GM12865 (cell line): ENCODE data around the gene MYH10.

ENCODE experiments used
- DNase-seq: peaks from one replicate; pipeline ENCODE4 v3.0.0; 2010; ENCODE audit warnings: low read depth
- H3K4me3 ChIP-seq: 2 replicates; pipeline ENCODE4 v1.5.1; 2011; ENCODE audit warnings: mild to moderate bottlenecking, low read depth, low read length, control low read depth
- TF ChIP-seq, protein P1 (sequence below): IDR thresholded peaks from 2 replicates; pipeline ENCODE4 v1.5.1; 2011; ENCODE audit warnings: low read length, control low read depth, low read depth, inconsistent platforms; ENCODE audit not compliant: insufficient read depth; ENCODE audit errors: missing control alignments

MYH10 gene

DNA sequence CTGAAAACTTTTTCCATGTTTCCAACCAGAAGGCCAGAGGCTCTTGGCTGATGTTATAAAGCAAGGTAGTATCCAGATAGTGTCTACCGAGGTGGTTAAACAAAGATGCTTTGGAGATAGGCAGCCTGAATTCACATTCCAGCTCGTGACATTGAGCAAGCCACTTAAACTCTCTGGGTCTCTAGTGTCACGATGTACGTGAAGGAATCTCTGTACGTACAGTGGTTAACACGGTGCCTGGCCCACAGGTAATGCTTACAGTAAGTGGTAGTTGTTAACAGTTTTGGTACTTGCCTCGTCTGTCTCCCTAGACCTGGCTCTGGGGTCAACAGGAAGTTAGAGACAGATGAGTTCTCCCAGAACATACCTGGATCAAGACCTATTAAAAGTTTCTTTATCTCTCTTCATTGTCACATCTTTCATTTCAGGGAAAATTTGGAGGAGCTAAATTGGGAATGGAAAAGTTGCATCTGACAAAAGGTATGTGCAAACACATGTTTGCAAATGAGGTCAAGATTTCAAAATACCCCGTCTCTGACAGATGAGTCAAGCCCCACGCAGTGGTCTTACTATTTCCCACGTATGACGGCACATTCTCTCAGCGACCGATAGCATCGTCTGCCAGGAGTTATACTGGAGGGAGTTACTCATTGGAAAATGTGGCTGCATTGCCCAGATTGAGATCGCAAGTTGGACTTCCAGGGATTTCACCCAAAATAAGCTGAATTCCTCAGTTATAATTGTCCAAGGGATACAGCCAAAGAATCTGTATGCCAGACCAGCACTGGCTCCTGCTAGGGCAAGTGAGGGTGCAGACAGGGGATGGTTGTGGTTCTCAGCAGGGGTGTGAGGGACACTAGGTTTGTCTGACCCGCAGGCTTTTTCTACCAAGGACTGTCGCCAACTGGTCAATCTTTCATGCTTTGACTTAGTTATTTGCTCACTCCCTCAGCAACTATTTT is 18.9 kb upstream of the MYH10 start:
- no peak overlapping the region for H3K4me3 ChIP-seq
- no peak for DNase-seq
- TF ChIP-seq, protein P1, sequence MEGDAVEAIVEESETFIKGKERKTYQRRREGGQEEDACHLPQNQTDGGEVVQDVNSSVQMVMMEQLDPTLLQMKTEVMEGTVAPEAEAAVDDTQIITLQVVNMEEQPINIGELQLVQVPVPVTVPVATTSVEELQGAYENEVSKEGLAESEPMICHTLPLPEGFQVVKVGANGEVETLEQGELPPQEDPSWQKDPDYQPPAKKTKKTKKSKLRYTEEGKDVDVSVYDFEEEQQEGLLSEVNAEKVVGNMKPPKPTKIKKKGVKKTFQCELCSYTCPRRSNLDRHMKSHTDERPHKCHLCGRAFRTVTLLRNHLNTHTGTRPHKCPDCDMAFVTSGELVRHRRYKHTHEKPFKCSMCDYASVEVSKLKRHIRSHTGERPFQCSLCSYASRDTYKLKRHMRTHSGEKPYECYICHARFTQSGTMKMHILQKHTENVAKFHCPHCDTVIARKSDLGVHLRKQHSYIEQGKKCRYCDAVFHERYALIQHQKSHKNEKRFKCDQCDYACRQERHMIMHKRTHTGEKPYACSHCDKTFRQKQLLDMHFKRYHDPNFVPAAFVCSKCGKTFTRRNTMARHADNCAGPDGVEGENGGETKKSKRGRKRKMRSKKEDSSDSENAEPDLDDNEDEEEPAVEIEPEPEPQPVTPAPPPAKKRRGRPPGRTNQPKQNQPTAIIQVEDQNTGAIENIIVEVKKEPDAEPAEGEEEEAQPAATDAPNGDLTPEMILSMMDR = no peak

DNA sequence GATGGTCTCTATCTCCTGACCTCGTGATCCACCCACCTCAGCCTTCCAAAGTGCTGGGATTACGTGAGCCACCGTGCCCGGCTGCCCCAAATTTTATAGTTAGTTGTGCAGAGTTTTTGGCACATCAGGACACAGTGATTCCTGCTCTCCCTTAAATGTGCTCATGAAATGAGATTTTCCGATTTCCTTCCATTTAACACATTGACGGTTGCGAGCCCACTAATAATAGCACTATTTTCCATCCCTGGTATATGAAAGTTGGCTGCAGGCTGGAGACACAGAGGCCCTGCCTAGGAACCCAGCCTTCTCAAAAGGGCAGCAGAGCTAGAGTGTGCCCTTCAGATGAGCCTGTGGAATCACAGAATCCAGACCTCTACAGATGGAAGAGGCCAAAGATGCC is 17.4 kb upstream of the MYH10 start:
- H3K4me3 ChIP-seq = no peak overlapping the region
- TF ChIP-seq, protein P1 = no peak
- DNase-seq = no peak

DNA sequence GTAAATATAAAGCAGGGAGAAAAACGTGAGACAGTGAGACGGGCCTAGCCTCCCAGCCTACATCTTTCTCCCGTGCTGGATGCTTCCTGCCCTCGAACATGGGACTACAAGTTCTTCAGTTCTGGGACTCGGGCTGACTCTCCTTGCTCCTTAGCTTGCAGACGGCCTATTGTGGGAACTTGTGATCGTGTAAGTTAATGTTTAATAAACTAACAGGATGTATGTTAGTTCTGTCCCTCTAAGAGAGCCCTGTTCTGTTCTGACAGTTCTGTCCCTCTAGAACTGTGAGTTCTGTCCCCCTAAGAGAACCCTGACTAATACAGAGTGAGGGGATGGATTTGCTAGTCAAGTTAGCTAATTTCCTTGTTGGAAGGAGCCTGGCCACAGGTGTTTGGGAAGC is 16.7 kb upstream of the MYH10 start:
- TF ChIP-seq, protein P1 = no peak
- DNase-seq = no peak
- no peak overlapping the region for H3K4me3 ChIP-seq

DNA sequence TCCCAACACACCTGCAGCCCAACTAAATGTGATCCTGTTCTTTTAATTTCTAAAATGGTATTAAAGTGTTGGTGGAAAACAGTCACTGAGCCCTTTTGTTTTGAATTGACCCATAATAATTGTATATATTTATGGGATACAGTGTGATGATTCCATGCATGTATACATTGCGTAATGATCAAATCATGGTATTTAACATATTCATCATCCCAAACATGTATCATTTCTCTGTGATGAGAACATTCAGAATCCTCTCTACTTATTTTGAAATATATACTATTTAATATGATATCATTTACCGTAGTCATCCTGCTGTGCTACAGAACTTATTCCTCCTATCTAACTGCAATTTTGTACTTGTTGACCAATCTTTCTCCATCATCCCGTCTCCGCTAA is 14.0 kb upstream of the MYH10 start:
- no peak overlapping the region for H3K4me3 ChIP-seq
- no peak for DNase-seq
- TF ChIP-seq, protein P1 = no peak

DNA sequence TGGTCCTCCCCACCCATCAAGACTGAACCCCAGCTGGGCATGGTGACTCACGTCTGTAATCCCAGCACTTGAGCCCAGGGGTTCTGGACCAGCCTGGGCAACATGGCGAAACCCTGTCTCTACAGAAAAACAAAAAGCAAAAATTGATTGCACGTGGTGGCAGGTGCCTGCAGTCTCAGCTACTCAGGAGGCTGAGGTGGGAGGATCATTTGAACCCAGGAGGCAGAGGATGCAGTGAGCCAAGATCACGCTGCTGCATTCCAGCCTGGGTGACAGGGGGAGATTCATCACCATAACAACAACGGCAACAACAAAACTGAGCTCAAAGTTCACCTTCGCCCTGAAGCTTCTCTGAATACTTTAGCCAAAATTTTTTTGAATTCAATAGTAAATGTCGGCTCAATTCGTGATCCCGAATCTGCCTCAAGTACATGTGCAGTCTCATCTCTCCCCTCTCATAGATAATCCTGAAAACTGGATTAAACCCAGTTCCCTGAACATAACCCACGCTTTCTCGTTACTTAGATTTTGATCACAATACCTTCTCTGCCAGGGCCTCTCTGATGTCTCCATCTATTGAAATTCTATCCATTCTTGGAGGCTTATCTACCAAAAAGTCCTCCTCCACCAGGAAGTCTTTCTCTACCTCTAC is 13.5 kb upstream of the MYH10 start:
- no peak overlapping the region for H3K4me3 ChIP-seq
- TF ChIP-seq, protein P1 = no peak
- no peak for DNase-seq

DNA sequence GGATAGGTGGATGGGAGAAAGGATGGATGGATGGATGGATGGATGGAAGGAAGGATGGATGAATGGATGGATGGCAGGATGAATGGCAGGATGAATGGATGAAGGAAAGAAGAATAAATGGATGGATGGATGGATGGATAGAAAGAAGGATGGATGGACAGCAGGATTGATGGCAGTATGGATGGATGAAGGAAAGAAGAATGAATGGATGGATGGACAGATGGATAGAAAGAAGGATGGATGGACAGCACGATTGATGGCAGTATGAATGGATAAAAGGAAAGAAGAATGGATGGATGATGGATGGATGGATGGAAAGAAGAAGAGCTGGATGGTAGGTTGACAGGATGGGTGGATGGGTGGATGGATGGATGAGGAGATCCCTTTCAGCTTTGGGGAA is 9.2 kb upstream of the MYH10 start:
- H3K4me3 ChIP-seq = no peak overlapping the region
- TF ChIP-seq, protein P1 = no peak
- DNase-seq = no peak
